ENCODE results near the gene MCHR1. TPM values are rescaled to one million over a fixed set of nuclear protein-coding genes. Genes with fewer than 3 reads are reported as not detected.

The MCHR1 gene
- total RNA-seq, 1 experiment from 2014 or later = 1.0 TPM

- no peaks in the 10 kb centered on the region for H3K9me3 Mint-ChIP-seq
- DNase-seq (ENCODE audit: low spot score) = no peak
- ChIA-PET CTCF (interaction anchor here (1.0 to 1.8 kb wide), 2 partner anchors 49 to 197 kb away, joined by 5 to 6 read pairs; no protein-coding TSS in a partner anchor), POLR2A (interaction anchor here (0.7 kb wide), 1 partner anchor 75 kb away, joined by 3 read pairs; no protein-coding TSS in a partner anchor)
- peak overlapping the region; percentile 58; the same call in 1 of the 2 replicates for H3K27ac Mint-ChIP-seq
- no peaks in the 10 kb centered on the region for H3K36me3 Mint-ChIP-seq
- TF ChIP-seq ZNF317 (CRISPR knock-in tag; IDR thresholded peaks at IDR 0.05; ENCODE audit: borderline replicate concordance, low read depth) (no peak), ZSCAN18 (CRISPR knock-in tag; IDR thresholded peaks at IDR 0.05) (no peak), NR1H2 (CRISPR knock-in tag; IDR thresholded peaks at IDR 0.05) (no peak), ZNF263 (CRISPR knock-in tag; IDR thresholded peaks at IDR 0.05; ENCODE audit: low read depth) (no peak), PRRX2 (CRISPR knock-in tag; IDR thresholded peaks at IDR 0.05) (no peak), JAZF1 (CRISPR knock-in tag; IDR thresholded peaks at IDR 0.05) (no peak), FOXK1 (CRISPR knock-in tag; IDR thresholded peaks at IDR 0.05) (no peak), TP53 (CRISPR knock-in tag; IDR thresholded peaks at IDR 0.05) (no peak), CBFB (CRISPR knock-in tag; IDR thresholded peaks at IDR 0.05; ENCODE audit: low read depth) (no peak), AR (CRISPR knock-in tag; IDR thresholded peaks at IDR 0.05) (no peak)
- ATAC-seq = no peak
- peaks cover 19% of the 10 kb centered on the region for H3K4me1 Mint-ChIP-seq
- H3K4me3 Mint-ChIP-seq = no peak overlapping the region
- H3K27me3 Mint-ChIP-seq (ENCODE audit: low read depth) = peaks cover 3% of the 10 kb centered on the region
Observed at GRCh38 chr22:40634119-40634903, 45.0 kb upstream of the MCHR1 start.

GRCh38 chr22:40635043-40635939, 44.0 kb upstream of the MCHR1 start:
- H3K4me1 Mint-ChIP-seq = peaks cover 19% of the 10 kb centered on the region
- POLR2A ChIA-PET = no interaction called here
- H3K27ac Mint-ChIP-seq = no peak overlapping the region
- TF ChIP-seq NR2C2 (CRISPR knock-in tag; IDR thresholded peaks at IDR 0.05) (no peak), IRF1 (CRISPR knock-in tag; IDR thresholded peaks at IDR 0.05) (no peak), PREB (CRISPR knock-in tag; IDR thresholded peaks at IDR 0.05; ENCODE audit: borderline replicate concordance) (no peak), MLX (CRISPR knock-in tag; IDR thresholded peaks at IDR 0.05) (no peak), CBFB (CRISPR knock-in tag; IDR thresholded peaks at IDR 0.05; ENCODE audit: low read depth) (no peak), GABPB1 (CRISPR knock-in tag; IDR thresholded peaks at IDR 0.05) (no peak), ARID4B (CRISPR knock-in tag; IDR thresholded peaks at IDR 0.05; ENCODE audit: borderline replicate concordance) (no peak), ZNF416 (CRISPR knock-in tag; IDR thresholded peaks at IDR 0.05) (no peak), ZSCAN18 (CRISPR knock-in tag; IDR thresholded peaks at IDR 0.05) (no peak), SP1 (CRISPR knock-in tag; conservative IDR thresholded peaks at IDR 0.05) (no peak), ZNF671 (CRISPR knock-in tag; IDR thresholded peaks at IDR 0.05) (no peak)

More at GRCh38 chr22:40635043-40635939, 44.0 kb upstream of the MCHR1 start:
- CTCF ChIA-PET = interaction anchor here (1.0 kb wide), 1 partner anchor 198 kb away, joined by 5 read pairs; no protein-coding TSS in a partner anchor
- no peak for ATAC-seq
- Mint-ChIP-seq H3K27me3 (ENCODE audit: low read depth) (peaks cover 3% of the 10 kb centered on the region), H3K4me3 (peak overlapping the region; percentile 89), H3K36me3 (no peaks in the 10 kb centered on the region), H3K9me3 (no peaks in the 10 kb centered on the region)
- DNase-seq (ENCODE audit: low spot score) = no peak
